AG04449 (cell line): ENCODE results near the gene TMPO.
A peak's percentile ranks its signal among the peaks of the same experiment; 100 is the strongest.

ENCODE experiments used
- CTCF ChIA-PET: fragments of 350-600 bp; formaldehyde crosslinking; extraction: SDS; loops from one replicate; lab custom pipeline; 2021; ENCODE audit warnings: antibody characterized with exemption; lab: Yijun Ruan, JAX
- POLR2A ChIA-PET: fragments of 400-600, 350-600 bp; formaldehyde crosslinking; extraction: SDS; loops from one replicate; lab custom pipeline; 2020; ENCODE audit warnings: antibody characterized with exemption, inconsistent platforms; lab: Yijun Ruan, JAX
- DNase-seq: peaks from one replicate; pipeline ENCODE4 v3.0.0-alpha.2; 2010; ENCODE audit warnings: low read depth, low spot score
- H3K4me3 ChIP-seq: 2 replicates; pipeline ENCODE4 v1.5.1; 2011; ENCODE audit warnings: low read depth, mild to moderate bottlenecking, control low read depth, low read length
- CTCF ChIP-seq: IDR thresholded peaks from one replicate; pipeline ENCODE4 v1.5.1; 2011; ENCODE audit warnings: mild to moderate bottlenecking, moderate library complexity, low read length, control low read depth, inconsistent platforms; ENCODE audit not compliant: insufficient read depth; ENCODE audit errors: missing control alignments

The TMPO gene

GRCh38 chr12:98519257-98519907, 4.0 kb downstream of the TMPO start:
- POLR2A ChIA-PET: no interaction called here
- CTCF ChIA-PET: interaction anchor here (1.0 to 8.9 kb wide), 6 partner anchors 10 to 102 kb away, joined by 3 to 105 read pairs (median 11); no protein-coding TSS in a partner anchor
- TF ChIP-seq CTCF: no peak
- H3K4me3 ChIP-seq: no peak overlapping the region
- no peak for DNase-seq

GRCh38 chr12:98530068-98530467, 14.7 kb downstream of the TMPO start:
- ChIA-PET POLR2A (no interaction called here), CTCF (interaction anchor here (0.9 to 1.7 kb wide), 6 partner anchors 10 to 112 kb away, joined by 3 to 5 read pairs (median 4); no protein-coding TSS in a partner anchor)
- no peak for DNase-seq
- TF ChIP-seq CTCF: no peak
- no peak overlapping the region for H3K4me3 ChIP-seq

- CTCF ChIA-PET: interaction anchor here (0.6 to 5.1 kb wide), 30 partner anchors 10 to 177 kb away, joined by 3 to 78 read pairs (median 4); partner anchors contain the start of genes IKBIP, SLC25A3 and TMPO
These were observed 17.4 kb downstream of the TMPO start for GRCh38 chr12:98532687-98533304.

GRCh38 chr12:98533723-98534251, 18.4 kb downstream of the TMPO start:
- TF ChIP-seq CTCF: no peak
- peak; percentile 24 for DNase-seq
- H3K4me3 ChIP-seq: no peak overlapping the region
- ChIA-PET CTCF (interaction anchor here (0.6 to 5.1 kb wide), 15 partner anchors 10 to 129 kb away, joined by 3 to 78 read pairs (median 10); partner anchors contain the start of gene TMPO), POLR2A (no interaction called here)

More at GRCh38 chr12:98532687-98533304, 17.4 kb downstream of the TMPO start:
- H3K4me3 ChIP-seq: no peak overlapping the region
- no peak for DNase-seq
- peak; percentile 29 for TF ChIP-seq CTCF
- POLR2A ChIA-PET: no interaction called here

GRCh38 chr12:98538031-98538430, 22.6 kb downstream of the TMPO start:
- DNase-seq: no peak
- no peak overlapping the region for H3K4me3 ChIP-seq
- CTCF ChIA-PET: interaction anchor here (1.1 to 2.9 kb wide), 6 partner anchors 13 to 121 kb away, joined by 3 to 15 read pairs (median 4); no protein-coding TSS in a partner anchor
- POLR2A ChIA-PET: no interaction called here
- TF ChIP-seq CTCF: no peak

- no peak overlapping the region for H3K4me3 ChIP-seq
- ChIA-PET POLR2A (interaction anchor here (0.5 kb wide), 1 partner anchor 26 kb away, joined by 6 read pairs; no protein-coding TSS in a partner anchor), CTCF (interaction anchor here (0.6 to 5.5 kb wide), 4 partner anchors 9 to 28 kb away, joined by 3 to 47 read pairs (median 6); partner anchors contain the start of gene TMPO)
- no peak for DNase-seq
- TF ChIP-seq CTCF: no peak
These were observed 28.3 kb downstream of the TMPO start for GRCh38 chr12:98543701-98544100.
